ENCODE measurements around the gene USPL1.

- TF ChIP-seq CTCF (IDR thresholded peaks at IDR 0.05; ENCODE audit: poor library complexity): no peak
- no peak for TF ChIP-seq EZH2 (IDR thresholded peaks at IDR 0.05; ENCODE audit: borderline replicate concordance)
- TF ChIP-seq EZH2phosphoT487 (IDR thresholded peaks at IDR 0.05; ENCODE audit: low read depth, severe bottlenecking, unreplicated experiment): no peak
These were observed 47.0 kb upstream of the USPL1 start for GRCh38 chr13:30570691-30571090.
